H1 (cell line): ENCODE results near the gene KMT2A. TPM values are rescaled to one million over a fixed set of nuclear protein-coding genes. Genes with fewer than 3 reads are reported as not detected.

Source experiments
- CTCF ChIA-PET: fragments of 300-600 bp; sonication (Branson Sonifier 250); formaldehyde crosslinking; loops from one replicate; lab custom pipeline; 2021; ENCODE audit not compliant: partially characterized antibody; lab: Charles Lee
- POLR2A ChIA-PET: fragments of 300-600 bp; sonication (Branson Sonifier 250); formaldehyde crosslinking; loops from one replicate; lab custom pipeline; 2021; ENCODE audit warnings: inconsistent platforms; ENCODE audit not compliant: partially characterized antibody; lab: Charles Lee
- DNase-seq, 2 experiments: peaks; one replicate each; pipeline versions ENCODE4 v3.0.0 to v3.0.0-alpha.2; 2010 to 2022; ENCODE audit warnings: low spot score in 2 of 2, low read depth in 1 of 2, mixed read lengths in 1 of 2
- FAIRE-seq: peaks from 2 replicates; lab custom pipeline; 2011; peaks lifted over from hg19 to GRCh38; lab: Jason Lieb, UNC
- H2AFZ ChIP-seq: 2 replicates; pipeline ENCODE4 v1.8.1; 2012; ENCODE audit warnings: low read length, inconsistent platforms
- H2AK5ac ChIP-seq: 2 replicates; pipeline ENCODE4 v1.6.1; 2013; ENCODE audit warnings: low read depth, low read length
- H2BK120ac ChIP-seq: replicated peaks from 2 replicates; pipeline ENCODE3; 2013; ENCODE audit warnings: low read depth, low read length, inconsistent platforms
- H2BK12ac ChIP-seq: 2 replicates; pipeline ENCODE4 v1.6.1; 2013; ENCODE audit warnings: low read depth, low read length
- H2BK15ac ChIP-seq: 2 replicates; pipeline ENCODE4 v1.6.1; 2013; ENCODE audit warnings: low read length
- H2BK20ac ChIP-seq: 2 replicates; pipeline ENCODE4 v1.6.1; 2013; ENCODE audit warnings: low read length
- H2BK5ac ChIP-seq: 2 replicates; pipeline ENCODE4 v1.6.1; 2013; ENCODE audit warnings: low read depth, low read length
- H3K14ac ChIP-seq: 2 replicates; pipeline ENCODE4 v1.6.1; 2013; ENCODE audit warnings: inconsistent platforms; ENCODE audit not compliant: insufficient read length
- H3K18ac ChIP-seq: 2 replicates; pipeline ENCODE4 v1.6.1; 2013; ENCODE audit warnings: low read length; ENCODE audit errors: extremely low read depth
- H3K23ac ChIP-seq: 2 replicates; pipeline ENCODE4 v1.6.1; 2013; ENCODE audit warnings: inconsistent platforms; ENCODE audit not compliant: insufficient read length
- H3K23me2 ChIP-seq: 2 replicates; pipeline ENCODE4 v1.6.1; 2013; ENCODE audit warnings: low read depth, low read length
- H3K27ac ChIP-seq: 2 replicates; pipeline ENCODE4 v1.6.1; 2011; ENCODE audit warnings: low read depth, low read length, inconsistent platforms
- H3K27me3 ChIP-seq, 4 experiments: replicated peaks in 1 of 4; 1 replicate in 1 of 4; 2 replicates in 3 of 4; pipeline versions ENCODE4 v1.6.1 to v1.8.1; 2011 to 2013; ENCODE audit warnings: low read length in 3 of 4, mild to moderate bottlenecking in 3 of 4, inconsistent platforms in 2 of 4, mixed read lengths in 2 of 4, moderate library complexity in 1 of 4; ENCODE audit not compliant: control insufficient read depth in 3 of 4, insufficient read depth in 3 of 4; ENCODE audit errors: extremely low read depth in 1 of 4
- H3K36me3 ChIP-seq, 4 experiments: 2 replicates each; pipeline versions ENCODE4 v1.6.1 to v1.8.1; 2011 to 2013; ENCODE audit warnings: mild to moderate bottlenecking in 4 of 4, low read length in 3 of 4, moderate library complexity in 2 of 4, control low read depth in 1 of 4, inconsistent platforms in 1 of 4; ENCODE audit not compliant: insufficient read depth in 4 of 4, control insufficient read depth in 2 of 4
- H3K4ac ChIP-seq: replicated peaks from 2 replicates; pipeline ENCODE3; 2013; ENCODE audit warnings: low read length, low read depth, mixed read lengths, inconsistent platforms; ENCODE audit not compliant: insufficient read length
- H3K4me1 ChIP-seq, 4 experiments: replicated peaks in 1 of 4; 1 replicate in 1 of 4; 2 replicates in 3 of 4; pipeline versions ENCODE4 v1.6.1 to v1.8.1; 2011 to 2013; ENCODE audit warnings: low read length in 3 of 4, inconsistent platforms in 2 of 4, mixed read lengths in 1 of 4; ENCODE audit not compliant: insufficient read depth in 4 of 4, control insufficient read depth in 3 of 4
- H3K4me2 ChIP-seq, 2 experiments: 2 replicates each; pipeline versions ENCODE4 v1.6.1 to v1.8.1; 2011 to 2013; ENCODE audit warnings: low read depth in 2 of 2, low read length in 2 of 2, control low read depth in 1 of 2, inconsistent platforms in 1 of 2, mild to moderate bottlenecking in 1 of 2; ENCODE audit not compliant: insufficient read depth in 1 of 2
- H3K4me3 ChIP-seq, 4 experiments: fragments of 200-600, 300-600 bp in 1 of 4; sonication (generic), shearing (Covaris generic), sonication (Bioruptor Twin) in 1 of 4; 2 replicates each; pipeline versions ENCODE4 v1.5.1 to v1.8.1; 2011 to 2016; ENCODE audit warnings: low read length in 4 of 4, low read depth in 3 of 4, control low read depth in 2 of 4, inconsistent platforms in 2 of 4, mild to moderate bottlenecking in 2 of 4, mixed read lengths in 1 of 4, moderate library complexity in 1 of 4; ENCODE audit not compliant: insufficient read depth in 2 of 4; ENCODE audit errors: extremely low read depth in 1 of 4
- H3K56ac ChIP-seq: replicated peaks from 2 replicates; pipeline ENCODE3; 2013; ENCODE audit warnings: low read depth, mild to moderate bottlenecking, mixed read lengths, low read length, inconsistent platforms; ENCODE audit not compliant: insufficient read length
- H3K79me1 ChIP-seq: 2 replicates; pipeline ENCODE4 v1.6.1; 2013; ENCODE audit warnings: low read depth, low read length, control low read depth
- H3K79me2 ChIP-seq, 2 experiments: 2 replicates each; pipeline versions ENCODE4 v1.6.1 to v1.8.1; 2012 to 2013; ENCODE audit warnings: low read length in 2 of 2, mild to moderate bottlenecking in 2 of 2, inconsistent platforms in 1 of 2; ENCODE audit not compliant: insufficient read depth in 2 of 2, control insufficient read depth in 1 of 2
- H3K9ac ChIP-seq, 4 experiments: replicated peaks in 1 of 4; 1 replicate in 1 of 4; 2 replicates in 3 of 4; pipeline versions ENCODE4 v1.6.1 to v1.8.1; 2011 to 2013; ENCODE audit warnings: low read depth in 3 of 4, low read length in 3 of 4, control low read depth in 2 of 4, mild to moderate bottlenecking in 2 of 4, moderate library complexity in 2 of 4, inconsistent platforms in 1 of 4; ENCODE audit errors: extremely low read depth in 1 of 4
- H3K9me3 ChIP-seq, 2 experiments: 2 replicates each; pipeline versions ENCODE4 v1.6.1 to v1.8.1; 2012 to 2013; ENCODE audit warnings: mild to moderate bottlenecking in 2 of 2, moderate library complexity in 2 of 2, control low read depth in 1 of 2, inconsistent platforms in 1 of 2, low read depth in 1 of 2, low read length in 1 of 2, mixed read lengths in 1 of 2; ENCODE audit not compliant: insufficient read depth in 2 of 2
- H4K20me1 ChIP-seq, 2 experiments: replicated peaks in 1 of 2; 2 replicates each; pipeline versions ENCODE3 to v1.8.1; 2011 to 2013; ENCODE audit warnings: inconsistent platforms in 2 of 2, low read length in 2 of 2, mild to moderate bottlenecking in 1 of 2; ENCODE audit not compliant: insufficient read depth in 2 of 2, control insufficient read depth in 1 of 2
- H4K5ac ChIP-seq: 2 replicates; pipeline ENCODE4 v1.6.1; 2013; ENCODE audit warnings: low read length, low read depth, mixed read lengths, inconsistent platforms; ENCODE audit not compliant: insufficient read length
- H4K8ac ChIP-seq: 2 replicates; pipeline ENCODE4 v1.8.0; 2013; ENCODE audit warnings: mild to moderate bottlenecking, moderate library complexity, low read length, inconsistent platforms; ENCODE audit not compliant: insufficient read depth; ENCODE audit errors: extremely low read depth
- H4K91ac ChIP-seq: replicated peaks from 2 replicates; pipeline ENCODE3; 2013; ENCODE audit warnings: low read length, mixed read lengths, inconsistent platforms; ENCODE audit not compliant: insufficient read length
- ASH2L ChIP-seq: fragments of 200-600, 300-600 bp; sonication (generic); IDR thresholded peaks from one replicate; pipeline ENCODE4 v1.7.1; 2017; ENCODE audit warnings: low read length
- JUN ChIP-seq: IDR thresholded peaks from 2 replicates; pipeline ENCODE4 v1.6.1; 2011; ENCODE audit warnings: low read depth, mild to moderate bottlenecking, improper control_type of control experiment, low read length
- POLR2A ChIP-seq, 2 experiments: IDR thresholded peaks; 1 replicate in 1 of 2; 2 replicates in 1 of 2; pipeline ENCODE4 v1.6.1; 2011; ENCODE audit warnings: low read depth in 2 of 2, low read length in 2 of 2, mild to moderate bottlenecking in 2 of 2; ENCODE audit errors: control extremely low read depth in 1 of 2
- POU5F1 ChIP-seq: IDR thresholded peaks from 2 replicates; pipeline ENCODE4 v1.6.1; 2011; ENCODE audit warnings: low read depth, mild to moderate bottlenecking, low read length, moderate library complexity
- RAD21 ChIP-seq, 2 experiments: IDR thresholded peaks in 1 of 2; conservative IDR thresholded peaks in 1 of 2; 2 replicates each; pipeline ENCODE4 v1.6.1; 2011; ENCODE audit warnings: low read depth in 2 of 2, low read length in 2 of 2, improper control_type of control experiment in 1 of 2, inconsistent platforms in 1 of 2, mild to moderate bottlenecking in 1 of 2, moderate library complexity in 1 of 2
- RFX5 ChIP-seq: IDR thresholded peaks from 2 replicates; pipeline ENCODE4 v1.6.1; 2011; ENCODE audit warnings: low read depth, low read length, improper control_type of control experiment, borderline replicate concordance
- SAP30 ChIP-seq: fragments of 300-600 bp; sonication (generic); IDR thresholded peaks from 2 replicates; pipeline ENCODE4 v1.7.1; 2012; ENCODE audit warnings: low read length, moderate library complexity, mild to moderate bottlenecking, inconsistent platforms; ENCODE audit not compliant: insufficient read depth, insufficient replicate concordance
- SIRT6 ChIP-seq: IDR thresholded peaks from one replicate; pipeline ENCODE4 v1.7.1; 2012; ENCODE audit warnings: low read length, inconsistent platforms
- SP4 ChIP-seq: IDR thresholded peaks from 2 replicates; pipeline ENCODE4 v1.6.1; 2012; ENCODE audit warnings: low read length, inconsistent platforms
- TAF7 ChIP-seq: optimal IDR thresholded peaks from 2 replicates; pipeline ENCODE3; 2011; ENCODE audit warnings: low read depth, mild to moderate bottlenecking, inconsistent platforms, low read length, moderate library complexity, borderline replicate concordance
- TEAD4 ChIP-seq: IDR thresholded peaks from 2 replicates; pipeline ENCODE4 v1.6.1; 2012; ENCODE audit warnings: low read depth, low read length, inconsistent platforms, mixed read lengths
- WGBS, 2 experiments: shearing (Covaris generic) in 1 of 2; methylation state at CpG; one replicate each; pipeline versions ENCODE4 v1.1.6 to v1.1.7; 2013 to 2015; ENCODE audit warnings: low lambda C conversion rate in 2 of 2, mixed read lengths in 2 of 2, inconsistent platforms in 1 of 2, low coverage in 1 of 2, missing lambda C conversion rate in 1 of 2; ENCODE audit not compliant: insufficient replicate concordance in 2 of 2, insufficient coverage in 1 of 2, insufficient read length in 1 of 2; ENCODE audit errors: extremely low coverage in 1 of 2, missing lambda C conversion rate in 1 of 2; 5-methylcytosine and 5-hydroxymethylcytosine counted together
- polyA plus RNA-seq, 7 experiments: library from polyadenylated mRNA; depleted of rRNA in 3 of 7; stranded (reverse) in 5 of 7; unstranded in 2 of 7; fragments of >200 nt in 5 of 7; fragments of 200-250 nt in 2 of 7; gene quantifications; 1 replicate in 5 of 7; 2 replicates in 1 of 7; 4 replicates in 1 of 7; pipeline versions ENCODE4 v1.2.1 to v1.2.3, GENCODE V29; 2011 to 2013; ENCODE audit warnings: missing spikeins in 2 of 7, mixed read lengths in 2 of 7
- total RNA-seq: library from RNA; stranded (reverse); fragmentation: NEBNext Ultra II Directional; extraction: Animal tissue kit (Norgen Biotek cat#: 25700); gene quantifications from 2 replicates; pipeline ENCODE4 v1.2.1, GENCODE V29; 2021
- TF ChIP-seq, protein P1 (sequence below), 3 experiments: IDR thresholded peaks; 1 replicate in 2 of 3; 2 replicates in 1 of 3; pipeline versions ENCODE4 v1.5.1 to v1.6.1; 2011; ENCODE audit warnings: low read length in 3 of 3, mild to moderate bottlenecking in 3 of 3, inconsistent platforms in 2 of 3, low read depth in 1 of 3, moderate library complexity in 1 of 3; ENCODE audit not compliant: insufficient read depth in 1 of 3; ENCODE audit errors: control extremely low read depth in 1 of 3

KMT2A gene
- total and polyA plus RNA-seq, 2 of the 8 experiments (the other 6 are each of a cell fraction or from before 2014, with no cell fraction given), result 35.9 to 62.1 TPM

DNA sequence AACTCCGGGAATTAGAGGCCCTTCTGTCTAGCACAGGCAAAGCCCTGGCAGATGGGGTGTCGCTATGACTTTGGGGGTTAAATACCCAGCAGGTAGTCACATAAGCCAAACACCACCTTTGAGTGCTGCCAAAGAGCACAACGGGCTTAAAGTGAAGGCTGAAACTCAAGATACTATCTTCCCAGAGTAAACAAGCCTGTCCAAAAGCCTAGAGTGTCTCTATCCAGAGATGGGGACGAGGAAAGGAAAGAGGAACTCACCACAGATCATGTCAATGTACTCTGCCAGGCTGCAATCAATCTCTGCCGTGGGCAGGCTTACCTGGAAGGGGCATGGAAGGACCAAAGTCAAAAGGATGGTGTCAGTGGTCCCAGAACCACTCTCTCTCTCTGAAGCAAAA, 109.2 kb downstream of the KMT2A start:
- DNase-seq (no peak), FAIRE-seq (no peak)
- no peak overlapping the region for H3K14ac ChIP-seq
- no peak overlapping the region for H2BK12ac ChIP-seq
- no peak overlapping the region for H3K4me3 ChIP-seq
- H2AK5ac ChIP-seq, result no peak overlapping the region
- no peaks in the 10 kb centered on the region for H3K9me3 ChIP-seq
- no peak overlapping the region for H2AFZ ChIP-seq
- H3K27me3 ChIP-seq, result no peaks in the 10 kb centered on the region
- no peak overlapping the region for H3K4ac ChIP-seq
- H3K27ac ChIP-seq, result no peak overlapping the region
- H2BK5ac ChIP-seq, result no peak overlapping the region
- H2BK20ac ChIP-seq, result no peak overlapping the region
- H3K23me2 ChIP-seq, result 0 out of 2 replicates have a peak, but pooled peaks cover 2% of the 10 kb centered on the region
- H4K8ac ChIP-seq, result no peak overlapping the region
- H3K36me3 ChIP-seq, result peaks cover 0 to 3% (median 0%) of the 10 kb centered on the region in 4 experiments; a peak in 2 of 8 replicates
- no peak overlapping the region for H3K18ac ChIP-seq
- CTCF ChIA-PET, result interaction anchor here (1.9 kb wide), 1 partner anchor 17 kb away, joined by 4 read pairs; no protein-coding TSS in a partner anchor
- POLR2A ChIA-PET, result interaction anchor here (0.8 kb wide), 1 partner anchor 119 kb away, joined by 3 read pairs; no protein-coding TSS in a partner anchor
- H2BK15ac ChIP-seq, result no peak overlapping the region
- H3K56ac ChIP-seq, result no peak overlapping the region
- H3K23ac ChIP-seq, result no peak overlapping the region
- H3K79me1 ChIP-seq, result no peaks in the 10 kb centered on the region
- no peak overlapping the region for H4K5ac ChIP-seq
- WGBS, 2 experiments, result 87% methylated on average over 5 of the region's 5 CpGs; no CpG with 5 or more reads in 1 of the 2 experiments
- H4K91ac ChIP-seq, result no peak overlapping the region
- H3K4me1 ChIP-seq, result no peaks in the 10 kb centered on the region
- no peak overlapping the region for H3K9ac ChIP-seq
- peaks cover 0 to 1% of the 10 kb centered on the region in 2 experiments for H4K20me1 ChIP-seq
- no peak overlapping the region for H3K4me2 ChIP-seq
- no peaks in the 10 kb centered on the region for H3K79me2 ChIP-seq
- no peak overlapping the region for H2BK120ac ChIP-seq
- no peak for TF ChIP-seq RFX5
- no peak for TF ChIP-seq TAF7
- TF ChIP-seq POU5F1, result no peak
- TF ChIP-seq ASH2L, result no peak
- no peak for TF ChIP-seq SP4
- no peak for TF ChIP-seq SIRT6
- TF ChIP-seq RAD21 (IDR thresholded peaks at IDR 0.05 in 1 of 2, conservative IDR thresholded peaks at IDR 0.05 in 1 of 2; ENCODE audit: low read depth in 2 of 2, low read length in 2 of 2), result no peak
- TF ChIP-seq POLR2A (IDR thresholded peaks at IDR 0.05; ENCODE audit: control extremely low read depth in 1 of 2, low read depth in 2 of 2, low read length in 2 of 2), result no peak
- TF ChIP-seq JUN, result no peak
- TF ChIP-seq, protein P1, sequence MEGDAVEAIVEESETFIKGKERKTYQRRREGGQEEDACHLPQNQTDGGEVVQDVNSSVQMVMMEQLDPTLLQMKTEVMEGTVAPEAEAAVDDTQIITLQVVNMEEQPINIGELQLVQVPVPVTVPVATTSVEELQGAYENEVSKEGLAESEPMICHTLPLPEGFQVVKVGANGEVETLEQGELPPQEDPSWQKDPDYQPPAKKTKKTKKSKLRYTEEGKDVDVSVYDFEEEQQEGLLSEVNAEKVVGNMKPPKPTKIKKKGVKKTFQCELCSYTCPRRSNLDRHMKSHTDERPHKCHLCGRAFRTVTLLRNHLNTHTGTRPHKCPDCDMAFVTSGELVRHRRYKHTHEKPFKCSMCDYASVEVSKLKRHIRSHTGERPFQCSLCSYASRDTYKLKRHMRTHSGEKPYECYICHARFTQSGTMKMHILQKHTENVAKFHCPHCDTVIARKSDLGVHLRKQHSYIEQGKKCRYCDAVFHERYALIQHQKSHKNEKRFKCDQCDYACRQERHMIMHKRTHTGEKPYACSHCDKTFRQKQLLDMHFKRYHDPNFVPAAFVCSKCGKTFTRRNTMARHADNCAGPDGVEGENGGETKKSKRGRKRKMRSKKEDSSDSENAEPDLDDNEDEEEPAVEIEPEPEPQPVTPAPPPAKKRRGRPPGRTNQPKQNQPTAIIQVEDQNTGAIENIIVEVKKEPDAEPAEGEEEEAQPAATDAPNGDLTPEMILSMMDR (IDR thresholded peaks at IDR 0.05; ENCODE audit: control extremely low read depth in 1 of 3, insufficient read depth in 1 of 3, low read depth in 1 of 3, low read length in 3 of 3), result no peak
- TF ChIP-seq TEAD4, result no peak
- no peak for TF ChIP-seq SAP30
